ENCODE results near the gene CRISPLD2.

Gene CRISPLD2

DNA sequence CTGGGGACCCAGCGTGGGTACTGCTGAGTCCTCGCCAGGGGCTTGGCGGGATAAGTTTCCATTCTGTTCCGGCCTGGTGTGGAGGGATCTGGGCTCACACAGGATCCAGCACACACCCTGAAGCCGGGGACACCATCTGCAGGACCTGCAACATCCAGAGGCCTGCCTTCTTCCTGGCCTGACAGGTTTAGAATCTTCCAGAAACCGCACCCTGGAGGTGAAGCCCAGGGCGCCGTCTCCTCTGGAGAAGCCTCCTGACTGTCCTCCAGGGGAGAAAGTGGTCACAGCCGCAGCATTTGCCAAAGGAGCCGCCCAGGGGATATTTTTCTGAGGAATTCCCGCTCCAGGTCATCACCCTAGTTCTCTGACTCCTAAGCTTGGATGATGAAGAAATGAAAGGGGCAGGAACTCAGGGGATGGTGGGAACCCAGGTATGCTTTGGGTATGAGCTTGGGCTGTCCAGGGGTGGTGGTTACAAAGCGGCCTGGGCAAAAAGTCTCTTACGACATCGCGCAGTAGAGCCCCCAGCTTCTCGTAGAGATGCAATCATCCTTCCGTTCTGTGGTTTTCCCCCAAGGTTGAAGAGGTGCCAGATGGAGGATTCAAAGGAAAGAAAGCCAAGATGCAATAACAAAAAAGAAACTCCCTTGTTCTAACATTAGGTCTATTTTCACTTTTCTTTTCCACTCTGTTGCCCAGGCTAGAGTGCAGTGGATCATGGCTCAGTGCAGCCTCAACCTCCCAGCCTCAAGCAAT lies 9.1 kb upstream of the CRISPLD2 start:
- Histone ChIP-seq H3K9me3 (ENCODE audit: severe bottlenecking) (no peaks in the 10 kb centered on the region), H3K36me3 (no peaks in the 10 kb centered on the region), H3K27ac (no peak overlapping the region), H3K27me3 (ENCODE audit: insufficient read depth, low read depth, severe bottlenecking) (no peaks in the 10 kb centered on the region), H3K4me3 (ENCODE audit: low read depth, low read length) (no peak overlapping the region)
- TF ChIP-seq, protein P1, sequence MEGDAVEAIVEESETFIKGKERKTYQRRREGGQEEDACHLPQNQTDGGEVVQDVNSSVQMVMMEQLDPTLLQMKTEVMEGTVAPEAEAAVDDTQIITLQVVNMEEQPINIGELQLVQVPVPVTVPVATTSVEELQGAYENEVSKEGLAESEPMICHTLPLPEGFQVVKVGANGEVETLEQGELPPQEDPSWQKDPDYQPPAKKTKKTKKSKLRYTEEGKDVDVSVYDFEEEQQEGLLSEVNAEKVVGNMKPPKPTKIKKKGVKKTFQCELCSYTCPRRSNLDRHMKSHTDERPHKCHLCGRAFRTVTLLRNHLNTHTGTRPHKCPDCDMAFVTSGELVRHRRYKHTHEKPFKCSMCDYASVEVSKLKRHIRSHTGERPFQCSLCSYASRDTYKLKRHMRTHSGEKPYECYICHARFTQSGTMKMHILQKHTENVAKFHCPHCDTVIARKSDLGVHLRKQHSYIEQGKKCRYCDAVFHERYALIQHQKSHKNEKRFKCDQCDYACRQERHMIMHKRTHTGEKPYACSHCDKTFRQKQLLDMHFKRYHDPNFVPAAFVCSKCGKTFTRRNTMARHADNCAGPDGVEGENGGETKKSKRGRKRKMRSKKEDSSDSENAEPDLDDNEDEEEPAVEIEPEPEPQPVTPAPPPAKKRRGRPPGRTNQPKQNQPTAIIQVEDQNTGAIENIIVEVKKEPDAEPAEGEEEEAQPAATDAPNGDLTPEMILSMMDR (IDR thresholded peaks at IDR 0.05; ENCODE audit: low read depth, low read length) = no peak
- no peak for DNase-seq

DNA sequence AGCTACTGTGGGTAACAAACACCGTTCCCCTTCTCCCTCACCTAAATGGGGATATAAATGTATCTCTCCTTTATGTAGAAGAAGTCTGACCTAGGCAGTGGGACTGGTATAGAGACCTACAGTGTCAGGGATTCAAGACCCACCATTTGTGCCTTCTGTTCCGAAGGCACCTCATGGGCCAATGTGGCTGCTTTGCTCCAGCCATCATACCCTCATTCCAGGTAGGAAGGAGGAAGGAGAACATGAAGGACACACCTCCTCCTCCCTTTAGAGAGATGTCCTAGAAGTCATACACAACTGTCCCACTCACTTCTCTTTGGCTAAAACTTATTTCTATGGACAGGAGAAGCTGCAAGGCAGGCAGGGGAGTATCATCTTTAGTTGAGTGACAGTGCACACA lies 8.3 kb upstream of the CRISPLD2 start:
- Histone ChIP-seq H3K27me3 (ENCODE audit: insufficient read depth, low read depth, severe bottlenecking) (no peaks in the 10 kb centered on the region), H3K9me3 (ENCODE audit: severe bottlenecking) (no peaks in the 10 kb centered on the region), H3K36me3 (no peaks in the 10 kb centered on the region), H3K27ac (no peak overlapping the region), H3K4me3 (ENCODE audit: low read depth, low read length) (no peak overlapping the region)
- TF ChIP-seq, protein P1 (IDR thresholded peaks at IDR 0.05; ENCODE audit: low read depth, low read length) = no peak
- DNase-seq = no peak

DNA sequence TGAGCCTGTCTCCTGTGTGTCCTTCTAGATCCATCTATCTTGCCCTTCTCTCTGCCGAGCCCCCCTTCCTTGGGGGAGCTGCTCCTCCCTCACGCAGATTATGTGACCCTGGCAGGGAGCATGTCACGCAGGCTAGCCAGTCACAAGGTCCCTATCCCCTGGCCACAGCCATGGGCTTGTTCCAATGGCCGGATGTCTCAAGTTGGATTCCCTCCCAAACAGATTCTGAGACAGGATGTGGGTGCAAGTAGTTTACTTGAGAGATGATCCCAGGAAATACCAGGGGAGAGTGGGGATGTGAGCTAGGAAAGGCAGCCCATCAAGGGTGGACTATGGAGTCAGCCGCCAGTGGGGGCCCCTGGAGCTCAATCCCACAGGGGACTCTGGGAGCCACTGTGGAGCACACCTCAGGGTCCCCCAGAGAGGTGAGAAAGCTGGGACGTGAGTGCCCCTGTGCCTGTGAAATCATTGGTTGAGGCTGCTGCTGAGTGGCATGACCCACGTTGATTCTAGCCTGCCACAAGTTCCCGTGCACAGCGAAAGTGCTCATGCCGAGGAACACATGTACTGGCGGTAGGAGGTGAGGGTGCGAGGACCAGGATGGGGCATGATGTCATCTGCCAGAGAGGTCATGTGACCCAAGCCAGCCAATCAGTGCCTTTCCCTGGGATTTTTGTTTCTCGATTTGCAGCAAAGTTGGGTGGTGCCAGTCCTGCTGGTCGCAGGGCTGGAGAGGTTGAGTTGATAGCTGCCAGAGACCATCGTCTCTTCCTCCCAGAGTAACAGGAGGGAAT lies 6.4 kb upstream of the CRISPLD2 start:
- TF ChIP-seq, protein P1 (IDR thresholded peaks at IDR 0.05; ENCODE audit: low read depth, low read length) = no peak
- H3K27ac ChIP-seq = no peak overlapping the region
- no peak for DNase-seq
- H3K27me3 ChIP-seq (ENCODE audit: insufficient read depth, low read depth, severe bottlenecking) = no peaks in the 10 kb centered on the region
- H3K36me3 ChIP-seq = no peaks in the 10 kb centered on the region
- H3K9me3 ChIP-seq (ENCODE audit: severe bottlenecking) = no peaks in the 10 kb centered on the region
- H3K4me3 ChIP-seq (ENCODE audit: low read depth, low read length) = no peak overlapping the region

DNA sequence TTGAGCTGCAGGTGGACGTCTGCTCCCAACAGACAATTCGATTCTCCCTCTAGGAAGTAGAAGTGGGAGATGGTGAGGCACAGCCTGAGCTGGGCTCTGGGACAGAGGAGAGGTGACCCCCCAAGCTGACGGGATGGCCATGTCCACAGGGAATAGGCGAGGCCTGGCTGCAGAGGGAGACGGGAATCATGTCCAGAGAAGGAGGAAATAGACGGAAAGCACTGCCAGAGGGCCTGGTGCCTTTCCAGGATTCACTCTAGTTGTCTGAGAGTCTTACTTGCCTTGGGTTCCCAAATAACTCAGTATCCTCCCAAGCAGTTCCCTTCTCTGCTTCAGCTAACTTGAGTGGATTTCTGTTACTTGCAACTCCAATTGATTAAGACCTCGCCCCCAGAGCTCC lies 4.3 kb upstream of the CRISPLD2 start:
- no peak overlapping the region for H3K27ac ChIP-seq
- no peaks in the 10 kb centered on the region for H3K27me3 ChIP-seq (ENCODE audit: insufficient read depth, low read depth, severe bottlenecking)
- DNase-seq = no peak
- no peak overlapping the region for H3K4me3 ChIP-seq (ENCODE audit: low read depth, low read length)
- H3K9me3 ChIP-seq (ENCODE audit: severe bottlenecking) = no peaks in the 10 kb centered on the region
- no peaks in the 10 kb centered on the region for H3K36me3 ChIP-seq
- TF ChIP-seq, protein P1 (IDR thresholded peaks at IDR 0.05; ENCODE audit: low read depth, low read length) = no peak

DNA sequence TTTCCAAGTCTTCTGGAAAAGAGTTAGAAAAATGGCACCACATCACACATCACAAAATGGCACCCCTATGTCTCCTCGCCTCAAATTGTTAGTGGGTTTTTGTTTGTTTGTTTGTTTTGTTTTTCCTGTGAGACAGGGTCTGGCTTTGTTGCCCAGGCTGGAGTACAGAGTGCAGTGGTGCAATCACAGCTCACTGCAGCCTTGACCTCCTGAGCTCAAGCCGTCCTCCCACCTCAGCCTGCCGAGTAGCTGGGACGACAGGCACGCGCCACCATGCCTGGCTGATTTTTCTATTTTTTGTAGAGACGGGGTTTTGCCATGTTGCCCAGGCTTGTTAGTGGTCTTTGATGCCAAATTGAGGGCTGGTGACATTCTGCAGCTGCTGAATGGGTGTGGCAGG lies 3.8 kb upstream of the CRISPLD2 start:
- no peaks in the 10 kb centered on the region for H3K27me3 ChIP-seq (ENCODE audit: insufficient read depth, low read depth, severe bottlenecking)
- no peak overlapping the region for H3K4me3 ChIP-seq (ENCODE audit: low read depth, low read length)
- no peaks in the 10 kb centered on the region for H3K9me3 ChIP-seq (ENCODE audit: severe bottlenecking)
- H3K27ac ChIP-seq = no peak overlapping the region
- DNase-seq = no peak
- TF ChIP-seq, protein P1 (IDR thresholded peaks at IDR 0.05; ENCODE audit: low read depth, low read length) = no peak
- no peaks in the 10 kb centered on the region for H3K36me3 ChIP-seq
